Measurements from ENCODE around the gene NWD2. TPM values are rescaled to one million over a fixed set of nuclear protein-coding genes. Genes with fewer than 3 reads are reported as not detected.

NWD2 gene
- total RNA-seq, 1 experiment from 2014 or later: not detected

GRCh38 chr4:37223732-37224131, 20.8 kb upstream of the NWD2 start:
- DNase-seq: no peak
- H3K79me1 ChIP-seq (ENCODE audit: insufficient read depth, low read depth, low read length, poor library complexity, severe bottlenecking): no peaks in the 10 kb centered on the region
- H3K23me2 ChIP-seq (ENCODE audit: insufficient read length, low read depth, low read length, poor library complexity, severe bottlenecking): no peaks in the 10 kb centered on the region
- no peak overlapping the region for H2BK120ac ChIP-seq (ENCODE audit: low read depth, low read length, poor library complexity, severe bottlenecking)
- H4K91ac ChIP-seq (ENCODE audit: insufficient read length, low read depth, low read length): no peak overlapping the region
- no peak overlapping the region for H3K4ac ChIP-seq (ENCODE audit: low read depth, low read length)
- H3K14ac ChIP-seq (ENCODE audit: insufficient read depth, low read length): no peak overlapping the region
- no peaks in the 10 kb centered on the region for H3K9me3 ChIP-seq (ENCODE audit: control insufficient read depth, low read depth, low read length)
- no peak overlapping the region for H3K56ac ChIP-seq (ENCODE audit: insufficient read length, low read depth, low read length)
- no peak overlapping the region for H3K9ac ChIP-seq (ENCODE audit: extremely low read depth, insufficient read length, low read length)
- Mint-ChIP-seq H3K27me3 (ENCODE audit: low read depth) (peaks cover 1% of the 10 kb centered on the region), H3K27ac (no peak overlapping the region), H3K9me3 (no peaks in the 10 kb centered on the region), H3K36me3 (ENCODE audit: insufficient read depth in 1 of 3, low read depth in 3 of 3) (no peaks in the 10 kb centered on the region), H3K4me3 (no peak overlapping the region), H3K4me1 (no peaks in the 10 kb centered on the region)
- no peak overlapping the region for H2BK20ac ChIP-seq (ENCODE audit: low read depth, low read length, poor library complexity, severe bottlenecking)
- H3K4me2 ChIP-seq (ENCODE audit: insufficient read depth, insufficient read length, low read length): no peak overlapping the region
- H3K27me3 ChIP-seq (ENCODE audit: insufficient read depth, low read length): no peaks in the 10 kb centered on the region
- TF ChIP-seq CTCF (conservative IDR thresholded peaks at IDR 0.05): no peak
- no peak overlapping the region for H2AK5ac ChIP-seq (ENCODE audit: insufficient read length, low read length)
- H4K5ac ChIP-seq (ENCODE audit: insufficient read length, low read depth, low read length): no peak overlapping the region
- H3K79me2 ChIP-seq (ENCODE audit: insufficient read depth, low read length): no peaks in the 10 kb centered on the region
- WGBS (ENCODE audit: extremely low coverage, insufficient read length, low lambda C conversion rate): no CpG with 5 or more reads among the region's 1 CpG
- no peak overlapping the region for H2BK5ac ChIP-seq (ENCODE audit: insufficient read length, low read length)
- no peak overlapping the region for H3T11ph ChIP-seq (ENCODE audit: low read length)
- no peak overlapping the region for H4K8ac ChIP-seq (replicated peaks; ENCODE audit: insufficient read length, low read depth, low read length)
- no peak overlapping the region for H2BK12ac ChIP-seq (ENCODE audit: insufficient read length, low read depth, low read length)
- no peaks in the 10 kb centered on the region for H3K4me1 ChIP-seq (ENCODE audit: insufficient read depth, low read length)
- no peak overlapping the region for H3K27ac ChIP-seq (ENCODE audit: insufficient read length, low read depth, low read length)
- no peaks in the 10 kb centered on the region for H4K20me1 ChIP-seq (ENCODE audit: control insufficient read depth, insufficient read depth, insufficient read length)
- no peak overlapping the region for H2AFZ ChIP-seq (ENCODE audit: low read length)
- H3K23ac ChIP-seq (ENCODE audit: insufficient read length, low read depth, low read length): no peak overlapping the region
- H3K18ac ChIP-seq (ENCODE audit: insufficient read length, low read depth, low read length): no peak overlapping the region
- H2BK15ac ChIP-seq (ENCODE audit: low read depth, low read length): no peak overlapping the region

Measured in H9 (cell line).